ENCODE measurements around the gene SCNN1A.

Gene SCNN1A

DNA sequence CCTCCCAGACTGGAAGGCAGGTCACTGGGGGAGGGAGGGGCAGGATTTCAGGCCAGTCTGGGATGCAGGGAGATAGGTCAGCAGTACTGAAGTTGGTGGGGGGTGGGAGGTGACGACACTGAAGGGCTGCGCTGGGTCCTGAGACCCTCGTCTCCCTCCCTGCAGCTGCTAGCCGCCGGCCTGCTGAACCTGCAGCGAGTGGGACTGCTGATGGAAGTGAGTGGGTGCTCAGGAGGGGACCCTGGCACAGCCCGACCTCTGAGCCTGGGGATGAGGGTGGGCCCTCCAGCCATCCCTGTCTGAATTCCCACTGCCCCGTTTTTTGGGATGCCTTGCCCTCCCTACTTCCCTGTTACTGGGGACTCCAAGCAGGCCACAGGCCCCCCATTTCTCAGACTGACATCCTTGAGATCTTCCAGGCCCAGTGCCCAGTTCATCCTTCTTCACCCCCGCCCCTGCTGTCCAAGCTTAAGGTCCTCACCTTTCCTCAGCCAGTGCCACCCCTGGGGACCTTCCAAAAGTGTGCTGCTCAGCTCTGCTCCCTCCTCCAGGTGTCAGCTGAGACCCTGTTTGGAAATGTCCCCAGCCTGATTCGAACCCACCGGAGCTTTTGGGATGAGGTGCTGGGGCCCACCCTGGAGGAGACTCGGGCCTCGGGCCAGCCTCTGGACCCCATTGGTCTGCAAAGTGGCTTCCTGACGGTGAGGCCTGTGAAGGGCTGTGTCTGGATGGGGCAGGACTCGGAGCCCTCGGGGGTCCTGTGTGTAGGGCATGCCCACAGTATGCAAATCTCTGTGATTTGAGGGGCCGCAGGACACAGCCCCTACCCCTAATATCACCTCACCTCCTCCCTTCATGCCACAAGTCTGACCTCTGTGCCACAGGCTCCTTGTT, 59.4 kb downstream of the SCNN1A start:
- no peak for DNase-seq

DNA sequence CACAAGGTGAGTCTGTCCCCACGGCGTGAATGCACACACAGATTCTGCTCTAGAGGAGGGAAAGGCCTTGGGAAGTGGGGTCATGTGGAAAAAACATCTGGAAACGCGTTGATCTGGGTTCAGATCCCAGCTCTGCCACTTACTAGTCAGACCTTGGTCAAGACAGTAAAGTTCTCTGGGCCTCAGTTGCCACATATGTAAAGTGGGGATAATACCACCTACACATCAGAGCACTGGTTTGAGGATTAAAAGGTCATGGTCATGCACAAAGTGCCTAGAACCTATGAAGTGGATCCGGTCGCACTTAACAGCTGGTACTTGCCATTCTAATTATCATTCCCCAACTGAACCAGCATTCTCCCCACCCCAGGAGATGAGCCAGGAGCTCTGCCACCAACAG, 60.2 kb downstream of the SCNN1A start:
- no peak for DNase-seq

DNA sequence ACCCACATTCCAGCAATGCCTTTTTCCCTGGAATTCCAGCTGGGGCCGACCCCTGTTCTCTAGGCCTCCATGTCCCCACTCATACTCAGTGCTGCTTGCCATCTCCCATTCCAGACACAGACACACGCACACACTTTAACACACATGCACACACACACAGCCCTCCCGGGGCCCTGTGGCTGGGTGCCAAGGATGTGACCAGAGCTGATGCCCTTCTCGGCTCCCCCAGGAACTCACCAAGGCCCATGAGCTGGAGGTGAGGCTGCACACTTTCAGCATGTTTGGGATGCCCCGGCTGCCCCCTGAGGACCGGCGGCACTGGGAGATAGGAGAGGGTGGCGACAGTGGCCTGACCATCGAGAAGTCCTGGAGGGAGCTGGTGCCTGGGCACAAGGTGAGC, 60.6 kb downstream of the SCNN1A start:
- DNase-seq, result no peak

DNA sequence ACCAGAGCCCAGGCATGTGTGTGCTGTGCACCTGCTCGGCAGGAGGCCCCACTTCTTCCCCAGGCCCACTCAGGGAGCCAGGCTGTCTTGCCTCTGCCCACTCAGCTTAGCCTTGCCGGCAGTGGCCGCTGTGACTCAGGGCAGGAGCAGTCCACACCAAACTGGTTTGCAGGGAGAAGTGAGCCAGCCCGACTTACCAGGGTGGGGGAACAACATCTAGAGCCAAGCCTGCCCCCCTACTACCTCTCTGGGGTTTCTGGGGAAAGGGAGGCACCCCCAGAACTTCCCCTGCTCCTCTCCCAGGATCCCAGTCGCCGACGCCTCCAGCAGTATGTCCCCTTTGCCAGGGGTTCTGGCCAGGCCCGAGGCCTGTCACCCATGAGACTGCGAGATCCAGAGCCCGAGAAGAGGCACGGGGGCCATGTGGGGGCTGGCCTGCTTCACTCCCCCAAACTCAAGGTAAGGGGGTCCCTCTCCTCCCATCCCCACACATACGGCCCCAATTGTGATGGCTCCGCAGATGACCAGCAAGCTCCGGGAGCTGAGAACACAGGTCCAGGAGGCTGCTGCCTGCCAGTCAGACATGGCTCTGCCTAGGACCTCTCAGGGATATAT, 61.9 kb downstream of the SCNN1A start:
- no peak for DNase-seq

DNA sequence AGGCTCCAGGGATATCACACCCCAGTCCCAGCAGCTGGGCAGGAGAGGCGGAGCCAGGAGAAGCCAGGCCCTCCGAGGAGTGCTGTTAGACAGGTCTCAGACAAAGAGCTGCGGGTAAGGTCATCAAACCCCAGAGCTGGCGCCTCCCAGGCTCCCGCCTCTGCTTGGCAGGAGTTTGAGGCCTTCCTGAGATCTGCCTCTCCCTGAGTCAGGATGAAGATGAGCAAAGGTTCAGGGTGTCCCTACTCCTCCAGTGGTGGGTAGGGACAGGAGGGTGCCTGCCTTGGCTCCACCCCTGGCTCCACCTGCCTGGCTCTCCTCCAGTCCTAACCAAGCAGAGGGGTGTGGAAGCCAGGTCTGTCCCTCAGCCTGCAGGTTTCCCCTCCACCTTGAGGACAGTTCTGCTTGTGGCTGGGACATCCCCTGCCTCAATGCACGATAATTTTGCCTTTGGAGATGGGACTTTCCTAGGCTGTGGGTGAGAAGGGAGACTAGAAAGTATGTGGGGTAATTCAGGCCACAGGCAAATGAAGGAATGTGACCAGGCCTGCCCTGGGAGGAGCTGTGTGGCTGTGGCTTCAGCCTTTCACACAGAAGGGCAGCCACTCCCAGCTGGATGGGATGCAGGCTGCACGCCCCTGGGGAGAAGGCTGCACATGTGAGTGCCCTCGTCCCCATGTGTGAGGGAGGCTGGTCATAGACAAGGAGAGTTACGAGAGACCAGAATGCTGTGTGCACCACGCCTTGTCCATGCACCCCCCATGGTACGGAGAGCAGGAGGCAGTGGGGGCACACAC, 62.6 kb downstream of the SCNN1A start:
- DNase-seq, result no peak

DNA sequence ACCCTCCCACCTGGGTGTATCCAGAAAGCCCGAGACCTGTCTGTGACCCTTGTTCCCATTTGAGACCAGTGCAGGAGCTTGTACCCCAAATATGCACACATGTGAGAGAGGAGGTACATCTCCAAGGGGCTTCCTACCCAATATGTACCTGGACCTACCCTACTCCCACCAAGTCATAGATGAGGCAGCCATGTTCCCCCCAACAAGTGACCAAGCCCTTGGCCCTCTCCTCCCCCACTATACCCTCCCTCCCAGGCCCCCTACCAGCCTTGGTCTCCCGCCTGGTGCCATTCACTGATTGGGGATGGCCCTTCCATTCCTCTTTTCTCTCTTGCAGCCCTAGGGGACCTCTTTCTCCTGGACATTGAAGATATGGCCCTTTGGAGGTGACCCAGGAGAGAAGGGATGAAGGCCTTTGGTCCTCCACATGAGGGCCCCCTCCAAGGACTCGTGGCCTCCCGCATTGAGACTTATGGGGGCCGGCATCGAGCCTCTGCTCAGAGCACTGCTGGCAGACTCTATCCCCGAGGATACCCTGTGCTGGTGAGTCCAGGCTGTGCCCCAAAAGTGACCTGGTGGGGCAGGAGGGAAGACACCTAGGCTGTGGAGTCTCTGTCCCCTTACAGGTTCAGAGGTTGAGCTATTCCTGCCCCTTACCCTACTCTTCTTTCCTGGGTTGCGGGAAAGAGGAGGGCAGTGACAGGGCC, 63.4 kb downstream of the SCNN1A start:
- DNase-seq, result no peak

DNA sequence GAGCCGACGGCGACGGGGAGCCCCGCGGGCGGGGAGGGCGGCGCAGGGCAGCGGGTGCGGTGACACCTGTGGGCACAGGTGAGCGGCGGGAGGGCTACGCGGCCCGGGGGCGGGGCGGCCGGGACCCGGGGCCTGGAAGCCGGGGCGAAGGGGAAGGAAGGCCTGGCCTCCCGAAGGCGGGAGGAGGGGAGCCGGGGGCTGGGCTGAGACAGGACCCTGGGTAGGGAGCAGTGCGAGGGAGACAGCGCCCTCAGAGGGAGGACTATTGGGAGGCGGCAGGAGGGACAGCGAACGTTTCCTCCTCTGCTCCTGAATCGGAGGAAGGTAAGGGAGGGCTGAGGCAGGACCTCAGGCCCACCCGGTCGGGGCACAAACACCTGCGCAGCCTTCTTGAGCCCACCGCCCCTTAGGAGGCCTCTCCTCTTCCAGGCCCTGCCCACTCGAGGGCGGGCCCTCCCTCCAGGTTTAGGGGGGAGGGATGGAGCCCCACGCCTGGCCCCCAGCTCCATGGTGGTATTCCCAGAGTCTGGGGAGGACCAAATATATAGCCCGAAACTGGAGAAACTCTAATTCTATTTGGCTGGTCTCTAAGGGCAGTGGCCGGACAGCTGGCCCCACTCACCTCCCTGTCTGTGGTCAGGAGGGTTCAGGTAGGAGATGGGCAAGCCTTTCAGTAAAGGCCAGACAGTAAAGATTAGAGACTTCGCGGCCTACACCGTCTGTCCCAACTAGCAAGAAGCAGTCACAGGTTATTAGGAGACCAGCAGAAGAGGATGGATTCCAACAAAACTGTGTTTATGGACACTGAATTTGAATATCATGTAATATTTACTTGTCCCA, 64.4 kb downstream of the SCNN1A start:
- no peak for DNase-seq

DNA sequence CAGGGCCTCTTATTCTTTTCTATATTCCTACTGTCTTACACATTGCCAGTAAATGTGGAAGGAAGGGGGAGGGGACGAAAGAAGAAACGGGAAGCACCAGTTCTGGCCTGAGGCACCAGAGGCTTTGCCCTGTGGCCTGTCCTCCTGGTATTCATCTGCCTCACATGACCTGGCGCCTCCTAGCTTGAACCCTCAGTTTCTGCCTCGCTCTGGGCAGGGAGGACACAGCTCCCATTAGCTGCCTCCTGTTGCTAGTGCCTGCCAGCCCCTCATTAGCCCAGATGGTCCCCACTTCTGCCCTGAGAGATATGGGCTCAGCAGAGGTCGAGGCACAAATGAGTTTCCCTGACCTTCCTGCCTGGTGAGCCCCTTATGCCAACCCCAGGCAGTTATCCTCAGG, 67.8 kb downstream of the SCNN1A start:
- no peak for DNase-seq

DNA sequence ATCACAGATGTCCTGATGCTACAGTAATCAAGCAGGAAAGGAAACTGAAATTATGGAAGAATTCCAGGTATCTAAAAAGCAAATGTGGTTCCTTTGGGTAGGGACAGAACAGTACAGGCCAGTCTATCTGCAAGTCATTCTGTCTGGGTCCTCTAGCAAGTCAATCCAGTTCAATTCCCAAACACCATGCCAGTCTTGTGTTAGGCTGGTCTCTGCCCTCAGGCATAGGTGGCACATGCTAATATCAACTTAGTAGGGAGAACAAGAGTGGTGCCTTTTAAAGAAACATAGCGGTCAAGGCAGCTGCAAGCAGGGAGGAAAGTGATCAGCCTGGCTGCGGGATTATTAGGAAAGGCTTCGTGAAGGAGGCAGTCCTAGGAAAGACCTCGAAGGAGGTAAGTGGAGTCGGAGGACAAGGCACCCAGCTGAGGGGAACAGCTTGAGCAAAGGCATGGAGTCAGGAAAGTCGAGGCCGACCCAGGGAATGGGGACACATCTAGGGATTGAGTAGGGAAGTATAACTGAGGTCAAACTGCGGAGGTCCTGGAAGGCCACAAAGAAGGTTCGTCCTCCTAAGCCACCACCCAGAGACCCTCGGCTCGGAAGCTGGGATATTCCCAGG, 68.7 kb downstream of the SCNN1A start:
- DNase-seq, result no peak

DNA sequence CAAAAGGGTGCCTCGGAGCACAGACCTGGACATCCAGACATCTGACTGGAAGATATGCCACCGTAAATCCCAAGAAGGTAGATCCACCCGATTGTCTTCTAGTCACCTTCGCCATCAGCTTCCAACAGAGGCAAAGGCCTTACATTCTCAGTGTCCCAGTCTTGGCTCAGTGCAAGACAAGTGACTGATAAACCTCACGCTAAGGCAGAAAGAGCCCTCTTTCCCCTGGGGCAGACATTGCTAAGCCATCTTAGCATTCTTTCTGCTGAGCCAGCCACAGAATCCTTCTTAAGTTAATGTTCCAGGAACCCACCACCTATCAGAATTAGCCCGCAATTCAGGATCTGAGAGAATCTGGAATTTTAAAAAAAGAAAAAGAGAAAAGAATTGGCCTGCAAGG, 69.2 kb downstream of the SCNN1A start:
- no peak for DNase-seq

DNA sequence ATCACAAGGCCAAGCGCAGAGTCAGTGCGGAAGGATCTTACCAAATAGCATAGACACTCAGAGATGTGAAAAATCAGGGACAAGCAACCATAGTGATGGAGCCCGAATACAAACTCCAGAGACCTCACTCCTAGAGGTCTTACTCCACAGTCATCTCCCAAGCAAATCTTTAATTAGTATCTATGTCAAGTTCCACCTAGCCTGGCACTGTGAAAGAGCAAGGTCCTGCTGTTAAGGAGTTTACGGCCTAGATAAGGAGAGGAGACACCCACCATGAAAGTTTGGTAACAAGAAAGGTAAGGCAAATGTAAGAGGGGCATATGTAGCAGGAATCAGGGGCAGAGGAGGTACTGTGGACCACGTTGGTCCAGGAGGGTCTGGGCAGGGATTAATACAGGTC, 72.3 kb downstream of the SCNN1A start:
- no peak for DNase-seq

DNA sequence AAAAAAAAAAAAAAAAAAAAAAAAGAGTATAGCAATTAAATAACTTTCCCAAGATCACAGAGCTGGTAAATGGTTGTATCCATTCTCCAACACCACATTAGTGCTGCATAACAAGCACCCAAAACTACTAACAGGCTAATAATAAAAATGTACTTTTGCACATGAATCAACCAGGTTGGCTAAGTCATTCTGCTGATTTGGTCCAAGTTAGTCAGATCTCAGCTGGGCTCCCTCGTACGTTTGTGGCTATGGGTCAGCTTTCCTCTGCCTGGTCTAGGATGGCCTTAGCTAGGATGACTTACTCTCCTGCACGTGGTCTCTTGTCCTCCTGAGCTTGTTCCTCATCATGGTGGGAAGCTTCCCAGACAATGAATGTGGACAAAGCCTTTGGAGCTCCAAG, 72.7 kb downstream of the SCNN1A start:
- DNase-seq, result no peak

DNA sequence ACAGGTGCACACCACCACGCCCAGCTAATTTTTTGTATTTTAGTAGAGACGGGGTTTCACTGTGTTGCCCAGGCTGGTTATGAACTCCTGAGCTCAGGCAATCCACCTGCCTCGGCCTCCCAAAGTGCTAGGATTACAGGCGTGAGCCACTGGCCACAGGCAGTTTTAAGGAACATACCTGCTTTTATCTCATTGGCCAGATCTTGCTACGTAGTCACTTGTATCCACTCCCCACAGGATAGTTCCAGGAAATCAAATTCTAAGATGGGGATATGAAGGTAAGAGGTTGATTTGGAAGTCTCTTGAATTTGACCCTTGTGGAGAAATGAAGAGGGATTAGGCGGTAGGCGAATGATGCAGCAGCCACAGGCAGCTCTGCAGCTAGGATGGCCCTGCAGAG, 73.6 kb downstream of the SCNN1A start:
- no peak for DNase-seq

DNA sequence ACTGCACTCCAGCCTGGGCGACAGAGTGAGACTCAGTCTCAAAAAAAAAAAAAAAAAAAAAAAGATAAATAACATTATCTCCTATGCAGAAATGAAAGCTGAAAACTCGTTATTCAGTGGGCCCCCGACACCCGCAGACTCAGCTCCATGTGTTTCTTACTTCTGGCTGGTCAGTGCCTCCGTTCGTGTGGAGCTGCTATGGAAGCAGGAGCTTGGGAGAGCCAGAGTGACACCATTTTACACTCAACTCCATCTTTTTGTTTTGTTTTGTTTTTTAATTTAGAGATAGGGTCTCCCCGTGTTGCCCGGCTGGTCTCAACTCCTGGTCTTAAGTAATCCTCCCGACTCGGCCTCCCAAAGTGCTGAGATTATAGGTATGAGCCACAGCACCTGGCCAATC, 78.2 kb downstream of the SCNN1A start:
- no peak for DNase-seq
